Fibroblast of pulmonary artery (primary cell): ENCODE results near the gene LRMDA.
A peak's percentile ranks its signal among the peaks of the same experiment; 100 is the strongest.

ENCODE experiments used
- DNase-seq: peaks from one replicate; pipeline ENCODE4 v3.0.0-alpha.2; 2010; ENCODE audit warnings: low read depth
- H3K4me3 ChIP-seq: replicated peaks from 2 replicates; pipeline ENCODE4 v1.5.1; 2011; ENCODE audit warnings: low read depth, mild to moderate bottlenecking, control low read depth, low read length, moderate library complexity
- TF ChIP-seq, protein P1 (sequence below): IDR thresholded peaks from 2 replicates; pipeline ENCODE4 v1.5.1; 2011; ENCODE audit warnings: mild to moderate bottlenecking, control low read depth, low read length, inconsistent platforms; ENCODE audit errors: missing control alignments

LRMDA gene

GRCh38 chr10:76317078-76317477 lies 885.7 kb downstream of the LRMDA start:
- H3K4me3 ChIP-seq: no peak overlapping the region
- TF ChIP-seq, protein P1, sequence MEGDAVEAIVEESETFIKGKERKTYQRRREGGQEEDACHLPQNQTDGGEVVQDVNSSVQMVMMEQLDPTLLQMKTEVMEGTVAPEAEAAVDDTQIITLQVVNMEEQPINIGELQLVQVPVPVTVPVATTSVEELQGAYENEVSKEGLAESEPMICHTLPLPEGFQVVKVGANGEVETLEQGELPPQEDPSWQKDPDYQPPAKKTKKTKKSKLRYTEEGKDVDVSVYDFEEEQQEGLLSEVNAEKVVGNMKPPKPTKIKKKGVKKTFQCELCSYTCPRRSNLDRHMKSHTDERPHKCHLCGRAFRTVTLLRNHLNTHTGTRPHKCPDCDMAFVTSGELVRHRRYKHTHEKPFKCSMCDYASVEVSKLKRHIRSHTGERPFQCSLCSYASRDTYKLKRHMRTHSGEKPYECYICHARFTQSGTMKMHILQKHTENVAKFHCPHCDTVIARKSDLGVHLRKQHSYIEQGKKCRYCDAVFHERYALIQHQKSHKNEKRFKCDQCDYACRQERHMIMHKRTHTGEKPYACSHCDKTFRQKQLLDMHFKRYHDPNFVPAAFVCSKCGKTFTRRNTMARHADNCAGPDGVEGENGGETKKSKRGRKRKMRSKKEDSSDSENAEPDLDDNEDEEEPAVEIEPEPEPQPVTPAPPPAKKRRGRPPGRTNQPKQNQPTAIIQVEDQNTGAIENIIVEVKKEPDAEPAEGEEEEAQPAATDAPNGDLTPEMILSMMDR: no peak
- DNase-seq: no peak

DNA sequence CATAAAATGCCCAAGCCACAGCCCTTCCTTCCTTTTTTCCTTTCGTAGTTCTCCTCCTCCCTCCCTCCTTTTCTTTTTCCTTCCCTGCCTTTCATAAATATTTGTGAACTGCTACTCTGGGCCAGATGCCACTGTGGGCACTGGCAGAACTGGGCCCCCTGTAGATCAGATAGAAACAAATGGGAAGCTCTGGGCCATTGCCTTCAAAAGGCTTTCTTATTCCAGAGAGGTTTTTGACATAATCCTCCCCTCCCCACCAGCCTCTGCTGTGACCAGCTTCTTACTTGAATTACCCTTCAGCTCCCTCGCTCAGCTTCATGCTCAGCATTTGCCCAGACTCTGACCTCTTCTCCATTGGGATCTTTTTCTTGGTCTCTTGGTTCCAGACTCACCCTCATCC lies 886.8 kb downstream of the LRMDA start:
- no peak overlapping the region for H3K4me3 ChIP-seq
- TF ChIP-seq, protein P1: no peak
- DNase-seq: no peak

DNA sequence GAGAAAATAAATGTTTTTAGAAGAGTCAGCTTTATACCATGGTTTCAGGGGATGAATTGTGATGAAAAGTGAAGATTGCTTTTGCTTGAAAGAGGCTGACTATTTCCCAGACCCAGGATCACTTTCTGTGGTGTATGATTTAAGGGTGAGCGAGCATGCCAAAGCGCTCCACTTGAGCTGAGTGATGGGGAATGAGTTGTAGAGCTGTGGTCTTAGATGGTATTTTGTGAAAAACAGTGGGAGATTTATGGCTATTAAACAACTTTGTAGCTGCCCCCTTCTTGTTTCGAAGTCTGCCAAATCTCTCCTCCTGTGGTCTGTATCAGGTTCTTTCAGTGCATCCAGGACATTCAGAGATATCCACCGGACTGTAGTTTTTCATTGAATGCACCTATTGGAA lies 888.2 kb downstream of the LRMDA start:
- TF ChIP-seq, protein P1: no peak
- DNase-seq: no peak
- H3K4me3 ChIP-seq: no peak overlapping the region

- DNase-seq: no peak
Observed at GRCh38 chr10:76324283-76324682, 892.9 kb downstream of the LRMDA start.

GRCh38 chr10:76327441-76327840 lies 896.0 kb downstream of the LRMDA start:
- DNase-seq: no peak
- TF ChIP-seq, protein P1: no peak
- no peak overlapping the region for H3K4me3 ChIP-seq

More at GRCh38 chr10:76324283-76324682, 892.9 kb downstream of the LRMDA start:
- no peak overlapping the region for H3K4me3 ChIP-seq
- TF ChIP-seq, protein P1: no peak

GRCh38 chr10:76328348-76328747 lies 896.9 kb downstream of the LRMDA start:
- H3K4me3 ChIP-seq: no peak overlapping the region
- no peak for DNase-seq
- TF ChIP-seq, protein P1: no peak

GRCh38 chr10:76329891-76330575 lies 898.6 kb downstream of the LRMDA start:
- TF ChIP-seq, protein P1: no peak
- peak; percentile 37 for DNase-seq
- H3K4me3 ChIP-seq: no peak overlapping the region
